C4-2B (cell line): ENCODE measurements around the gene MVB12B.

ENCODE experiments used
- CTCF ChIP-seq: fragments of 450-650 bp; conservative IDR thresholded peaks from 2 replicates; pipeline ENCODE4 v1.5.1; 2017; ENCODE audit warnings: mild to moderate bottlenecking
- ZFX ChIP-seq: fragments of 450-650 bp; IDR thresholded peaks from 2 replicates; pipeline ENCODE4 v1.6.1; 2017

GRCh38 chr9:126309427-126310189 is 17.0 kb upstream of the MVB12B start:
- TF ChIP-seq CTCF = no peak
- TF ChIP-seq ZFX = no peak
